ENCODE results near the gene HNRNPA0. TPM values are rescaled to one million over a fixed set of nuclear protein-coding genes. Genes with fewer than 3 reads are reported as not detected.

HNRNPA0 gene
- total RNA-seq, 3 donors from 2014 or later (not counting 1 experiment from before 2014, with no cell fraction given): 31.5 to 35.9 (median 33.5) TPM

DNA sequence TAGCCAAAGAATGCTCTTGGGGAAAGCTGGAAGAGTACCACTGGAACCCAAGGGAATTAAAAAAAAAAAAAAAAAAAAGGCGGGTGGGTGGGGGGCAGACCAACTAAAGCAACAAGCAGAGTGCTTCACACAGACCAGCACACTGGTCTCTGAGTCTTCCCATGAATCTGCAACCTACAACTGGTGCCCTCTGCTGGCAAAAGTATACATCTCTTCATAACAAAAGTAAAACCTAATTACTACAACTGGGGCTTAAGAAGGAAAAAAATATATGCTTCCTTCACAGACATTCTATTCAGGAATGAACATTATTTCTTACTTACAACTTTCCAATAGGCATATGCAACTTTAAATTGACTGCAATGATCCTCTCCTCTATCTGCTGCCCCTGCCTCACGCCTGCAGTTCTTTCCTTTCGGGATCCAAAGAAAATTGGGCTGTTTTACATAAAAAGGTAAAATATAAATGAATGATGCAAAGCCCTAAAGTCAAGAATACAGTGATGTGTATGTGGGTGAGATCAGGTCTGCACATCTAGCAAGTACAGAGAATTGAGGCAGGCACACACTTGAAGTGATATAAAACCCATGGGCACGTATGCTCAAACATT, 11.0 kb downstream of the HNRNPA0 start:
- H3K9me3 ChIP-seq (ENCODE audit: control insufficient read depth, insufficient read depth, low read length): no peaks in the 10 kb centered on the region
- peaks cover 4% of the 10 kb centered on the region for H3K4me1 ChIP-seq (ENCODE audit: control insufficient read depth, insufficient read depth, low read length)
- H3K27ac Mint-ChIP-seq: no peak overlapping the region
- no peak overlapping the region for H3K27ac ChIP-seq (ENCODE audit: low read length)
- no peaks in the 10 kb centered on the region for H3K36me3 Mint-ChIP-seq
- H3K4me3 ChIP-seq (ENCODE audit: low read length): no peak overlapping the region
- no peaks in the 10 kb centered on the region for H3K9me3 Mint-ChIP-seq
- intact Hi-C loops (cut with micrococcal nuclease): loop anchor here (1.0 kb wide), 2 partner anchors 83 to 114 kb away; no protein-coding TSS in a partner anchor
- ATAC-seq: peak; percentile 86 to 95 (median 92)
- H3K4me3 Mint-ChIP-seq: no peak overlapping the region
- TF ChIP-seq CTCF (IDR thresholded peaks at IDR 0.05): peak; percentile 71
- H3K36me3 ChIP-seq (ENCODE audit: control insufficient read depth, insufficient read depth, low read length): no peaks in the 10 kb centered on the region
- peak in 1 of 2 donors; percentile 89 for DNase-seq
- H3K4me1 Mint-ChIP-seq: peaks cover 0 to 6% of the 10 kb centered on the region in 2 donors
- no peaks in the 10 kb centered on the region for H3K27me3 ChIP-seq (ENCODE audit: control insufficient read depth, insufficient read depth, low read length)
- 75% methylated on average over 4 of the region's 4 CpGs for WGBS (ENCODE audit: insufficient coverage)
- H3K27me3 Mint-ChIP-seq (ENCODE audit: low read depth in 2 of 2): no peaks in the 10 kb centered on the region

DNA sequence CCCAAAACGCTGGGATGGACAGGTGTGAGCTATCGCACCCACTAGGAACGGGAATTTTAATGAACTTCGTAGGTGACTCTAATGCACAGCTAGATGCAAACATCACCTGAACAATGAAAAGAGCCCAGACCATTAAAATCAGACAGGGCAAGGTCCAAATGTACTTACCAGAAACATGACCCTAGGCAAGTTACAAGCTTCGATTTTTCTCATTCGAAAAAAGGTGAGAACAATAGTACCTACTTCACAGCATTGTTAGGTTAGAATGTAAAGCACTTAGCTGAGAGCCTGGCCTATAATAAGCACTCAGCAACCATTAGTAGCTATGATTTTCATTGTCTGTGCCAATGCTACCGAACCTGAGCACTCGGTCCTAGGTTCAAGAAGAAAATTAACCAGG, 12.4 kb downstream of the HNRNPA0 start:
- H3K27ac Mint-ChIP-seq: no peak overlapping the region
- H3K27ac ChIP-seq (ENCODE audit: low read length): no peak overlapping the region
- H3K36me3 ChIP-seq (ENCODE audit: control insufficient read depth, insufficient read depth, low read length): no peaks in the 10 kb centered on the region
- no peaks in the 10 kb centered on the region for H3K27me3 ChIP-seq (ENCODE audit: control insufficient read depth, insufficient read depth, low read length)
- H3K4me1 Mint-ChIP-seq: peaks cover 0 to 6% of the 10 kb centered on the region in 2 donors
- 92% methylated on average over 8 of the region's 8 CpGs for WGBS (ENCODE audit: insufficient coverage)
- H3K4me1 ChIP-seq (ENCODE audit: control insufficient read depth, insufficient read depth, low read length): peaks cover 7% of the 10 kb centered on the region
- DNase-seq (no peak), ATAC-seq (no peak)
- H3K27me3 Mint-ChIP-seq (ENCODE audit: low read depth in 2 of 2): no peaks in the 10 kb centered on the region
- H3K4me3 ChIP-seq (ENCODE audit: low read length): no peak overlapping the region
- no peaks in the 10 kb centered on the region for H3K36me3 Mint-ChIP-seq
- no peaks in the 10 kb centered on the region for H3K9me3 Mint-ChIP-seq
- no peaks in the 10 kb centered on the region for H3K9me3 ChIP-seq (ENCODE audit: control insufficient read depth, insufficient read depth, low read length)
- no peak overlapping the region for H3K4me3 Mint-ChIP-seq
- intact Hi-C loops (cut with micrococcal nuclease): no loop called here
- TF ChIP-seq CTCF (IDR thresholded peaks at IDR 0.05): no peak

DNA sequence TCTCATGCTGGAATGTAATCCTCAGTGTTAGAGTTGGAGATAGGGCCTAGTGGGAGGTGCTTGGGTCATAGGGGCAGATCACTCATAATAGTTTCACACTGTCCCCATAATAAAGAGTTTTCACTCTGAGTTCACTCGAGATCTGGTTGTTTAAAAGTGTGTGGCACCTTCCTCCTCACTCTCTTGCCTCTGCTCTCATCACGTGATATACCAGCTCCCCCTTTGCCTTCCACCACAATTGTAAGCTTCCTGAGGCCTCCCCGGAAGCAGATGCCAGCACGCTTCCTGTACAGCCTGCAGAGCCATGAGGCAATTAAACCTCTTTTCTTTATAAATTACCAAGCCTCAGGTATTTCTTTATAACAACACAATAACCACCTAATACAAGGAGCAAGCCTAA, 14.4 kb downstream of the HNRNPA0 start:
- Histone ChIP-seq H3K4me1 (ENCODE audit: control insufficient read depth, insufficient read depth, low read length) (peaks cover 21% of the 10 kb centered on the region), H3K9me3 (ENCODE audit: control insufficient read depth, insufficient read depth, low read length) (no peaks in the 10 kb centered on the region), H3K27ac (ENCODE audit: low read length) (no peak overlapping the region), H3K36me3 (ENCODE audit: control insufficient read depth, insufficient read depth, low read length) (no peaks in the 10 kb centered on the region), H3K27me3 (ENCODE audit: control insufficient read depth, insufficient read depth, low read length) (no peaks in the 10 kb centered on the region), H3K4me3 (ENCODE audit: low read length) (no peak overlapping the region)
- Mint-ChIP-seq H3K27ac (no peak overlapping the region), H3K9me3 (no peaks in the 10 kb centered on the region), H3K4me1 (peaks cover 0 to 6% of the 10 kb centered on the region in 2 donors), H3K4me3 (no peak overlapping the region), H3K27me3 (ENCODE audit: low read depth in 2 of 2) (no peaks in the 10 kb centered on the region), H3K36me3 (no peaks in the 10 kb centered on the region)
- intact Hi-C loops (cut with micrococcal nuclease): no loop called here
- DNase-seq: no peak
- WGBS (ENCODE audit: insufficient coverage): 75% methylated on average over 4 of the region's 4 CpGs
- no peak for TF ChIP-seq CTCF (IDR thresholded peaks at IDR 0.05)
- ATAC-seq: no peak

GRCh38 chr5:137738947-137739346, 15.2 kb downstream of the HNRNPA0 start:
- H3K36me3 ChIP-seq (ENCODE audit: control insufficient read depth, insufficient read depth, low read length): no peaks in the 10 kb centered on the region
- ATAC-seq (no peak), DNase-seq (no peak)
- H3K27ac ChIP-seq (ENCODE audit: low read length): no peak overlapping the region
- H3K4me1 Mint-ChIP-seq: peaks cover 0 to 6% of the 10 kb centered on the region in 2 donors
- H3K27ac Mint-ChIP-seq: no peak overlapping the region
- no peaks in the 10 kb centered on the region for H3K9me3 ChIP-seq (ENCODE audit: control insufficient read depth, insufficient read depth, low read length)
- intact Hi-C loops (cut with micrococcal nuclease): no loop called here
- no peak for TF ChIP-seq CTCF (IDR thresholded peaks at IDR 0.05)
- H3K4me1 ChIP-seq (ENCODE audit: control insufficient read depth, insufficient read depth, low read length): peaks cover 29% of the 10 kb centered on the region
- no peak overlapping the region for H3K4me3 ChIP-seq (ENCODE audit: low read length)
- H3K27me3 Mint-ChIP-seq (ENCODE audit: low read depth in 2 of 2): no peaks in the 10 kb centered on the region
- WGBS (ENCODE audit: insufficient coverage): 60% methylated on average over 2 of the region's 3 CpGs
- H3K9me3 Mint-ChIP-seq: no peaks in the 10 kb centered on the region
- H3K4me3 Mint-ChIP-seq: no peak overlapping the region
- H3K36me3 Mint-ChIP-seq: no peaks in the 10 kb centered on the region
- H3K27me3 ChIP-seq (ENCODE audit: control insufficient read depth, insufficient read depth, low read length): no peaks in the 10 kb centered on the region

Data from natural killer cell (primary cell).